Measurements from ENCODE around the gene TNS1.

GRCh38 chr2:217956586-217957457, 46.0 kb downstream of the TNS1 start:
- TF ChIP-seq EZH2phosphoT487 (IDR thresholded peaks at IDR 0.05; ENCODE audit: low read depth, severe bottlenecking, unreplicated experiment) (no peak), EZH2 (IDR thresholded peaks at IDR 0.05; ENCODE audit: borderline replicate concordance) (no peak)

All from hepatocyte (in vitro differentiated cells).